ENCODE data around the gene PXMP2.
A peak's percentile ranks its signal among the peaks of the same experiment; 100 is the strongest.

Gene PXMP2

DNA sequence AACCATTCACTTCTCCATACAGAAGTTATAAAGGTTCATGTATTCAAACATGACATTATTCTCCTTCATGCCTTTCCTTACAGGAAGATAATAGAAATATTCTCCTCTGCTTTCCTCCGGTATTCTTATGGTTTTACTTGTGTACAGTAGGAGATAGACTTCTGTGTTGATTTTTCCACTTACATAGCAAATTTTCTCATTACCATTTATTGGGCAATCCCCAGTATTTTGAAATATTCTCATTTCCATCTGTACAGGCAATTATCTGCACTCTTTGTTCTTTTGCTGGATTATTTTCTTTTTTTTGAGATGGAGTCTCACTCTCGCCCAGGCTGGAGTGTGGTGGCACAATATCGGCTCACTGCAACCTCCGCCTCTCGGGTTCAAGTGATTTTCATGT lies 11.0 kb downstream of the PXMP2 start:
- DNase-seq = no peak

GRCh38 chr12:132700212-132700822 lies 12.9 kb downstream of the PXMP2 start:
- no peak for DNase-seq

- no peak for DNase-seq
These were observed 15.3 kb downstream of the PXMP2 start for GRCh38 chr12:132702640-132703039.

DNA sequence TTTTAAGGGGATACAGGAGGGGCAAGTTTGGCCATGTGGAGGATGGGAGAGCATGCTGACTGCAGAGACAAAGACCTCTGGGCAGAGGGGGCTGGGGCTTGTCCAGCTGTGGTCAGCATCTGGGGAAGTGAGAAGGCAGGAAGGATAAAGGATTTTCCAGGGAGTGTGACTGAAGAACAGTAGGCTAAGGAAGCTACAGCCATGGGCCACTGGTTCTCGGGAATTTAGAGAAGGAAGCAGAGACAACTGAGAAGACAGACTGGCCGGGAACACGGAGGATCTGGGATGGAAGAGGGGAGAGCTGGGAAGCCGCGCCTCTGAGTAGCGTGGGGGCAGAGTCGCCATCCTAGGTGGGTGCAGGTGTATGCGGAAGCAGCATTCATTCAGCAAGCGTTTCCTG lies 16.3 kb downstream of the PXMP2 start:
- DNase-seq = no peak

DNA sequence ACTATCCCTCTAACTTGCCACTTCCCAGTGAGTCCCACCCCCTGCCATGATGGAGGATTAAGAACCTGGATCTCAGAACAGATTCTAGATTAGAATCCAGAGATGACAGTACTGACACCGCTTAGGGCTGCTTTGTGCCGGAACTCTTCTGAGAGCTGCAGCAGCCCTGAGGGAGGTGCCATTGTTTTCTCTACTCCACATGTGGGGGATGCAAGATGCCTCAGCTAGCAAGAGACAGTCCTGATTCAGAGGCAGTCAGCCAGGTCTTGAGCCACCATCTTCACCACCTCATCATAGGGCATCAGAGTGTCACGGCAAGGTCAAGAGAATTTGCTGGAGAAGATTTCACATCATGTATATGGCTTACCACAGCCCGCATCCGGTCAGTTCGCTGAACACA lies 19.9 kb downstream of the PXMP2 start:
- DNase-seq = no peak

GRCh38 chr12:132708150-132708549 lies 20.8 kb downstream of the PXMP2 start:
- no peak for DNase-seq

GRCh38 chr12:132710043-132710404 lies 22.6 kb downstream of the PXMP2 start:
- DNase-seq = no peak

DNA sequence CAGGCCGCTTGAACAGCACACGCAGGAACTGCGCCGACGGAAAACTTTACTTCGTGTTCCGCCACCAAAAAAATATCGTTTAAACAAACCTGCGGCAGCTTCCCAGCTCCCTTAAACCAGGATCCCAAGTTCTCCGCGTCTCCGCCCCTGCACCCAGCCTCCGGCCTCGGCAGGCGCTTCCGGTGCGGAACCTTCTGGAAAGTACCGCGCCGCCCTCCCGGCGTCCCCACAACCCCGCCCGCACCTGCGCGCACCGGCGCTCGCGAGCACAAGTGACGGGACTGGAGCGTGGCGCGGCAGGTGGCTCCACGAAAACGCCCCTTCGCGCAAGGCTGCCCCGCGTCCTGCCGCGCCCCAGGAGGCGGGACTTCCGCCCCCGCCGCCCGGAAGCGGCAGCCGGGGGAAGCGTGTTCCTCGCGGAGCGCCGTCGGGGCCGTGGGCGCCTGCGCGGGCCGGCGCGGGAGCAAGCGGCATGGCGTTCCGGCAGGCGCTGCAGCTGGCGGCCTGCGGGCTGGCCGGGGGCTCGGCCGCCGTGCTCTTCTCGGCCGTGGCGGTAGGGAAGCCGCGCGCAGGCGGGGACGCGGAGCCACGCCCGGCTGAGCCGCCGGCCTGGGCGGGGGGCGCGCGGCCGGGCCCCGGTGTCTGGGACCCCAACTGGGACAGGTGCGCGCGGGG lies 23.2 kb downstream of the PXMP2 start, which contains the start of gene PGAM5:
PGAM5 (plus strand) TSS at position 438 of the 675 bp plus-strand sequence; CDS start at position 473, 35 bp downstream.
- peak; percentile 82 for DNase-seq

- no peak for DNase-seq
These were observed 23.9 kb downstream of the PXMP2 start for GRCh38 chr12:132711080-132711843.

DNA sequence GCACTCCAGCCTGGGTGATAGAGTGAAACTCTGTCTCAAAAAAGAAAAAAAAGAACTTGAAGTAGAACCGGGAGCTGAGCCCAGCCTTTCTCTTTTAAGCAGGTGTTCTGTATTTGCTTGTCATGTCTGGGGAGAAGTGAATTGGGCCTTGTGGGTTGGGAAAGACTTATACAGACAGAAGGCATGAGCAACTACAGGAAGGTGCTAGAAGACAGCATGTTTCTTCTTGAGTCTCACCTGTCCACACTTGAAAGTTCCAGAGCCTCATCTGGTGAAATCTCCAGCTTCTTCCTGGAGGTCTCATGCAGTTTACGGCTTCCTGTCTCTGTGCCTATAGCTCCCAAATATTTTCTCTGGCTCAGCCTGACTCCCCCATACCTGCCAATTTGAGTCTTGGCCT lies 25.7 kb downstream of the PXMP2 start:
- DNase-seq = no peak

GRCh38 chr12:132715874-132716273 lies 28.5 kb downstream of the PXMP2 start:
- no peak for DNase-seq

DNA sequence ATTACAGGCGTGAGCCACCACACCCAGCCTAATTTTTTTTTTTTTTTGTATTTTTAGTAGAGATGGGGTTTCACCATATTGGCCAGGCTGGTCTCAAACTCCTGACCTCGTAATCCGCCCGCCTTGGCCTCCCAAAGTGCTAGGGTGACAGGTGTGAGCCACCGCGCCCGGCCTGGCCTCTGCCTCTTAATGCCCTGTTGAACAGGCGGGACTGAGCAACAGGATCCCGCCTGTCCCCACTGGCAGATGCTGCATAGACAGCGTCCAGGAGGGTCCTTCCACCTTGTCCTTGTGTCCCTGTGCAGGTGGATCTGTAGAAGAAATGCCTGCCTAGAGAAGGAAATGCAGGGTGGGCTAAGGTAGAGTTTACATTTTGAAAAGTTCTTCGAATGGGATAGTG lies 29.0 kb downstream of the PXMP2 start:
- DNase-seq = no peak

DNA sequence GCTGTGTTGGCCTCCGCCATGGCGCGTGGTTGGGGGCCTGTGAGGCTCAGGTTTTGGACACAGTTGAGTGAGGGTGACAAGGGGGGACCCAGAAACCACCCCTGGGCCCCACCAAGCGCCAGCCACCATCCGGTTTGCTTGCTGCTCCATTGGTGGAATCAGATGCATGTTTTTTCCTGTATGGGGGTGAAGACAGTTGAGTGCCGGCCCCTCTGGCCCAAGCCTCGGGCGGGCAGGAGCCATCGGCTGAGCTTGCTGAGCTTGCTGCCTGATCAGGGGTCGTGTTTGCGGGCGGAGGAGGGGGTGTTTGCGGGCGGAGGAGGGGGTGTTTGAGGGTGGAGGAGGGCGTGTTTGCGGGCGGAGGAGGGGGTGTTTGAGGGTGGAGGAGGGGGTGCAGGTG lies 29.6 kb downstream of the PXMP2 start:
- no peak for DNase-seq

GRCh38 chr12:132717531-132718387 lies 30.4 kb downstream of the PXMP2 start:
- DNase-seq = no peak

- no peak for DNase-seq
These were observed 31.3 kb downstream of the PXMP2 start for GRCh38 chr12:132718644-132719043.

GRCh38 chr12:132719141-132719953 lies 32.0 kb downstream of the PXMP2 start:
- DNase-seq = no peak

DNA sequence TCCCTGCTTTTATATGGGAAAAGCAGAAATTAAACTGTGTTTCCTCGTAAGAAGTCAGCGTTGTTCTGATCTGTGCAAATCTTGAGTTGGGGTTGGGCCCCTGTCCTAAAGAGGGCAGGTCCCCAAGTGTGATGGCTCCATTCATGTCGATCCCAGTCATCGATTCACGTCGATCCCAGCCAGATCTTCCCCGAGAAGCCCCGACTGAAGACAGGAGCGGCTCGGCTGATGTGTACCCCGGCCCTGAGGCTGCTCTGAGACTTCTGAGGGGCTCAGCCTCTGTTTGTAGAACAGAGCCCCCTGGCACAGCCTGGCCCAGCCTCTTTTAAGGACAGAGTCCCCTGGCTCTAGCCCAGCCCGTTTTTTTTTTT lies 32.6 kb downstream of the PXMP2 start:
- no peak for DNase-seq

- DNase-seq = no peak
These were observed 33.4 kb downstream of the PXMP2 start for GRCh38 chr12:132720606-132721345.

GRCh38 chr12:132723015-132723763 lies 35.8 kb downstream of the PXMP2 start:
- no peak for DNase-seq

DNA sequence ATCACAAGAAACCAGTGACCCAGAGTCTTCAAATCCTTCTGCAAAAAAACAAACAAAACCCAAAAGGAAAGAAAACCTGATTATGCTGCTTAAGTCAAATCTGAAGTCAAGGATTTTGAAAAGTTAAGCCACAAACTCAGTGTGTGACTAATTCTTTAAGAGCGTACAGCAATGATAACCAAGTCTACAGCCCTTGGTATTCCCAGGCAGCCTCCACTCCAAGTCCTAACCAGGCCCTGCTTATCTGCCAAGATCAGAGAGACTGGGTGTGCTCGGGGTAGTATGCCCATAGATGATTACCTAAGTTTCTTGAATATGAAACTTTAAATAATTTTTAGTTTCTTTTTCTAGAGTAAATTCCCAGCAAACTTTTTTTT lies 36.4 kb downstream of the PXMP2 start:
- no peak for DNase-seq

All from midbrain (tissue), 1 donor.